Measurements from ENCODE around the gene DGKA.

DNA sequence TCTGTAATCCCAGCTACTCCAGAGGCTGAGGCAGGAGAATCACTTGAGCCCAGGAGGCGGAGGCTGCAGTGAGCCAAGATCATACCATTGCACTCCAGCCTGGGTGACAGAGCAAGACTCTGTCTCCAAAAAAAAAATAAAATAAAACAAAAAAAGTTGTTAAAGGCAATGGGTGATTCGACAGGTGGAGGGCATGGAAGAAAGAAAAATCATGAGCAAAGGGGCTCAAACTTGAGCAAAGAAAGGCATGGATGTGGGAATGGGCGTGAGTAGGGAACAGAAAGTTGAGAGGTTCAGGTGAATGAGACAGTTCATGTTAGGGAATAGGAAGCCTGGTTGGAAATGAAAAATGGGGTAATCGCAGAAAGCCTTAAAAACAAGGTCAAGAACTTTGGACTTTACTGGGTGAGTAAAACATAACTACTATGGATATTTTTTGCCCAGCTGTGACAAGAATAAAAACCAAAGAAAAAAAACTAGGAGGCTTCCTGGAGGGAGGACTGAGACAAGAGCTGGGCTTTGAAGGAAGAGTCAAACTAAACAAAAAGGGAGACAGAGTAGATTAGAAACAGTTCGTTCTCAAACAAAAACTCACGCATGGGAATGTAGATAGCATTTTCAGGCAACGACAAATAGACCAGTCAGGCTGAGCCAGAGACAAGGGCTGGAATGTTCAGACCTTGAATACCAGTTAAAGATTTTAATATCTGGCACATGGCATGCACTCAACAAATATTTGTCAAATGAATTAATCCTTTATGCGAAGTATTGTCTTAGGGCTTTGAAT lies 22.0 kb upstream of the DGKA start:
- TF ChIP-seq, protein P1, sequence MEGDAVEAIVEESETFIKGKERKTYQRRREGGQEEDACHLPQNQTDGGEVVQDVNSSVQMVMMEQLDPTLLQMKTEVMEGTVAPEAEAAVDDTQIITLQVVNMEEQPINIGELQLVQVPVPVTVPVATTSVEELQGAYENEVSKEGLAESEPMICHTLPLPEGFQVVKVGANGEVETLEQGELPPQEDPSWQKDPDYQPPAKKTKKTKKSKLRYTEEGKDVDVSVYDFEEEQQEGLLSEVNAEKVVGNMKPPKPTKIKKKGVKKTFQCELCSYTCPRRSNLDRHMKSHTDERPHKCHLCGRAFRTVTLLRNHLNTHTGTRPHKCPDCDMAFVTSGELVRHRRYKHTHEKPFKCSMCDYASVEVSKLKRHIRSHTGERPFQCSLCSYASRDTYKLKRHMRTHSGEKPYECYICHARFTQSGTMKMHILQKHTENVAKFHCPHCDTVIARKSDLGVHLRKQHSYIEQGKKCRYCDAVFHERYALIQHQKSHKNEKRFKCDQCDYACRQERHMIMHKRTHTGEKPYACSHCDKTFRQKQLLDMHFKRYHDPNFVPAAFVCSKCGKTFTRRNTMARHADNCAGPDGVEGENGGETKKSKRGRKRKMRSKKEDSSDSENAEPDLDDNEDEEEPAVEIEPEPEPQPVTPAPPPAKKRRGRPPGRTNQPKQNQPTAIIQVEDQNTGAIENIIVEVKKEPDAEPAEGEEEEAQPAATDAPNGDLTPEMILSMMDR (IDR thresholded peaks at IDR 0.05) = no peak
- TF ChIP-seq POLR2AphosphoS5 (IDR thresholded peaks at IDR 0.05; ENCODE audit: insufficient read depth in 1 of 2, low read depth in 1 of 2) (no peak), POLR2A (IDR thresholded peaks at IDR 0.05) (no peak)
